K562 (cell line): ENCODE data around the gene NPC1. TPM values are rescaled to one million over a fixed set of nuclear protein-coding genes. Genes with fewer than 3 reads are reported as not detected.

ENCODE experiments used
- BRF1 ChIP-seq: IDR thresholded peaks from 3 replicates; pipeline ENCODE4 v1.6.1; 2011; ENCODE audit warnings: borderline replicate concordance, mild to moderate bottlenecking; ENCODE audit not compliant: insufficient read length; ENCODE audit errors: extremely low read depth
- ELF4 ChIP-seq: fragments of 450-650 bp; formaldehyde crosslinking; IDR thresholded peaks from 2 replicates; pipeline ENCODE4 v1.4.0; 2022; ENCODE audit warnings: missing genetic modification characterization
- GABPA ChIP-seq: fragments of 200-800 bp; sonication (Bioruptor generic); conservative IDR thresholded peaks from 2 replicates; pipeline ENCODE4 v1.6.1; 2016; ENCODE audit warnings: low read depth, missing genetic modification characterization, missing compliant biosample characterization
- GATA2 ChIP-seq: sonication (generic); formaldehyde crosslinking; IDR thresholded peaks from 2 replicates; pipeline ENCODE4 v1.4.0; 2020; ENCODE audit warnings: mild to moderate bottlenecking, missing genetic modification reagents
- GATAD2B ChIP-seq: fragments of 450-650 bp; IDR thresholded peaks from 2 replicates; pipeline ENCODE4 v1.6.1; 2017; ENCODE audit warnings: mild to moderate bottlenecking, borderline replicate concordance
- HCFC1 ChIP-seq: IDR thresholded peaks from 2 replicates; pipeline ENCODE4 v1.6.1; 2012; ENCODE audit warnings: low read depth, low read length, improper control_type of control experiment
- KAT7 ChIP-seq: sonication (generic); formaldehyde crosslinking; IDR thresholded peaks from 2 replicates; pipeline ENCODE4 v1.8.0; 2022; ENCODE audit warnings: missing genetic modification reagents, mild to moderate bottlenecking, borderline replicate concordance
- NFATC3 ChIP-seq: fragments of 450-650 bp; IDR thresholded peaks from 2 replicates; pipeline ENCODE4 v1.6.1; 2017; ENCODE audit warnings: mild to moderate bottlenecking
- NFIX ChIP-seq: fragments of 250-450 bp; sonication (Bioruptor Pico); IDR thresholded peaks from 2 replicates; pipeline ENCODE4 v1.4.0; 2020; ENCODE audit warnings: low read depth, mild to moderate bottlenecking, moderate library complexity
- POLR2B ChIP-seq: fragments of 450-650 bp; IDR thresholded peaks from 2 replicates; pipeline ENCODE4 v1.6.1; 2018; ENCODE audit warnings: low read depth; ENCODE audit not compliant: partially characterized antibody
- RAD51 ChIP-seq: fragments of 450-650 bp; IDR thresholded peaks from 2 replicates; pipeline ENCODE4 v1.7.1; 2016; ENCODE audit warnings: low read depth, mild to moderate bottlenecking, borderline replicate concordance
- YY1 ChIP-seq, 3 experiments: IDR thresholded peaks; 2 replicates each; pipeline ENCODE4 v1.6.1; 2011; ENCODE audit warnings: low read length in 2 of 3, mild to moderate bottlenecking in 2 of 3, moderate library complexity in 2 of 3, borderline replicate concordance in 1 of 3, control low read depth in 1 of 3, low read depth in 1 of 3; ENCODE audit not compliant: insufficient read depth in 3 of 3, insufficient replicate concordance in 2 of 3, control insufficient read depth in 1 of 3, insufficient read length in 1 of 3; ENCODE audit errors: extremely low read depth in 1 of 3
- ZBTB17 ChIP-seq: fragments of 450-650 bp; formaldehyde crosslinking; IDR thresholded peaks from 2 replicates; pipeline ENCODE4 v1.4.0; 2020; ENCODE audit warnings: mild to moderate bottlenecking
- ZNF316 ChIP-seq: fragments of 450-650 bp; IDR thresholded peaks from 2 replicates; pipeline ENCODE4 v1.6.1; 2016
- ZNF324 ChIP-seq: fragments of 250-450 bp; sonication (Bioruptor Pico); IDR thresholded peaks from 2 replicates; pipeline ENCODE4 v1.4.0; 2020; ENCODE audit warnings: mild to moderate bottlenecking
- polyA plus RNA-seq, 8 experiments: library from polyadenylated mRNA; depleted of rRNA in 4 of 8; stranded (reverse) in 5 of 8; unstranded in 3 of 8; fragments of >200 nt; fragmentation: Nextera tagmentation in 2 of 8; fragmentation: Illumina TruSeq in 1 of 8; extraction: Ambion mirVana in 2 of 8; extraction: Trizol in 1 of 8; gene quantifications; 2 replicates each; pipeline versions ENCODE4 v1.2.1 to v1.2.3, GENCODE V29; 2011 to 2014; ENCODE audit warnings: inconsistent platforms in 1 of 8, missing spikeins in 1 of 8
- total RNA-seq, 7 experiments: library from RNA; depleted of rRNA in 6 of 7; stranded (reverse); fragments of >200 nt in 6 of 7; fragmentation: Illumina TruSeq in 2 of 7; extraction: Trizol in 2 of 7; gene quantifications; 2 replicates each; pipeline versions ENCODE4 v1.2.1 to v1.2.3, GENCODE V29; 2011 to 2021; ENCODE audit warnings: low replicate concordance in 1 of 7
- TF ChIP-seq, protein P1 (sequence below), 2 experiments: fragments of 450-650 bp in 1 of 2; sonication (generic) in 1 of 2; formaldehyde crosslinking in 1 of 2; IDR thresholded peaks; 2 replicates each; pipeline versions ENCODE4 v1.7.1 to v1.9.0; 2016 to 2022; ENCODE audit warnings: inconsistent platforms in 1 of 2, mild to moderate bottlenecking in 1 of 2, missing genetic modification reagents in 1 of 2
- TF ChIP-seq, protein P2 (sequence below): sonication (generic); formaldehyde crosslinking; IDR thresholded peaks from 2 replicates; pipeline ENCODE4 v1.8.0; 2022; ENCODE audit warnings: missing genetic modification reagents, mild to moderate bottlenecking, moderate library complexity, borderline replicate concordance

Gene NPC1
- total and polyA plus RNA-seq, 9 of the 15 experiments (the other 6 are each of a cell fraction or from before 2014, with no cell fraction given) = 17.1 to 45.9 (median 27.6) TPM

GRCh38 chr18:23487738-23488570 is 98.4 kb downstream of the NPC1 start (continued):
- TF ChIP-seq, protein P1, sequence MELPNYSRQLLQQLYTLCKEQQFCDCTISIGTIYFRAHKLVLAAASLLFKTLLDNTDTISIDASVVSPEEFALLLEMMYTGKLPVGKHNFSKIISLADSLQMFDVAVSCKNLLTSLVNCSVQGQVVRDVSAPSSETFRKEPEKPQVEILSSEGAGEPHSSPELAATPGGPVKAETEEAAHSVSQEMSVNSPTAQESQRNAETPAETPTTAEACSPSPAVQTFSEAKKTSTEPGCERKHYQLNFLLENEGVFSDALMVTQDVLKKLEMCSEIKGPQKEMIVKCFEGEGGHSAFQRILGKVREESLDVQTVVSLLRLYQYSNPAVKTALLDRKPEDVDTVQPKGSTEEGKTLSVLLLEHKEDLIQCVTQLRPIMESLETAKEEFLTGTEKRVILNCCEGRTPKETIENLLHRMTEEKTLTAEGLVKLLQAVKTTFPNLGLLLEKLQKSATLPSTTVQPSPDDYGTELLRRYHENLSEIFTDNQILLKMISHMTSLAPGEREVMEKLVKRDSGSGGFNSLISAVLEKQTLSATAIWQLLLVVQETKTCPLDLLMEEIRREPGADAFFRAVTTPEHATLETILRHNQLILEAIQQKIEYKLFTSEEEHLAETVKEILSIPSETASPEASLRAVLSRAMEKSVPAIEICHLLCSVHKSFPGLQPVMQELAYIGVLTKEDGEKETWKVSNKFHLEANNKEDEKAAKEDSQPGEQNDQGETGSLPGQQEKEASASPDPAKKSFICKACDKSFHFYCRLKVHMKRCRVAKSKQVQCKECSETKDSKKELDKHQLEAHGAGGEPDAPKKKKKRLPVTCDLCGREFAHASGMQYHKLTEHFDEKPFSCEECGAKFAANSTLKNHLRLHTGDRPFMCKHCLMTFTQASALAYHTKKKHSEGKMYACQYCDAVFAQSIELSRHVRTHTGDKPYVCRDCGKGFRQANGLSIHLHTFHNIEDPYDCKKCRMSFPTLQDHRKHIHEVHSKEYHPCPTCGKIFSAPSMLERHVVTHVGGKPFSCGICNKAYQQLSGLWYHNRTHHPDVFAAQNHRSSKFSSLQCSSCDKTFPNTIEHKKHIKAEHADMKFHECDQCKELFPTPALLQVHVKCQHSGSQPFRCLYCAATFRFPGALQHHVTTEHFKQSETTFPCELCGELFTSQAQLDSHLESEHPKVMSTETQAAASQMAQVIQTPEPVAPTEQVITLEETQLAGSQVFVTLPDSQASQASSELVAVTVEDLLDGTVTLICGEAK (IDR thresholded peaks at IDR 0.05) = no peak
- TF ChIP-seq, protein P1 (CRISPR knock-in tag; IDR thresholded peaks at IDR 0.05) = no peak
- TF ChIP-seq POLR2B (peak; percentile 34), ZNF316 (peak; percentile 53; the same call in 1 of the 2 replicates), HCFC1 (peak; percentile 32; the same call in 1 of the 2 replicates), ZNF324 (no peak), NFIX (no peak), NFATC3 (peak; percentile 92), ELF4 (CRISPR knock-in tag) (peak; percentile 8; the same call in 1 of the 2 replicates), ZBTB17 (CRISPR knock-in tag) (no peak), GABPA (tag) (peak; percentile 33), KAT7 (CRISPR knock-in tag) (no peak), BRF1 (no peak), YY1 (IDR thresholded peaks at IDR 0.05; ENCODE audit: borderline replicate concordance in 1 of 3, control insufficient read depth in 1 of 3, extremely low read depth in 1 of 3, insufficient read depth in 3 of 3, insufficient read length in 1 of 3, insufficient replicate concordance in 2 of 3, low read depth in 1 of 3, low read length in 2 of 3) (peak in 1 of 3 experiments; percentile 13), RAD51 (no peak), GATAD2B (peak; percentile 42; the same call in 1 of the 2 replicates), GATA2 (peak; percentile 66)
- TF ChIP-seq, protein P2, sequence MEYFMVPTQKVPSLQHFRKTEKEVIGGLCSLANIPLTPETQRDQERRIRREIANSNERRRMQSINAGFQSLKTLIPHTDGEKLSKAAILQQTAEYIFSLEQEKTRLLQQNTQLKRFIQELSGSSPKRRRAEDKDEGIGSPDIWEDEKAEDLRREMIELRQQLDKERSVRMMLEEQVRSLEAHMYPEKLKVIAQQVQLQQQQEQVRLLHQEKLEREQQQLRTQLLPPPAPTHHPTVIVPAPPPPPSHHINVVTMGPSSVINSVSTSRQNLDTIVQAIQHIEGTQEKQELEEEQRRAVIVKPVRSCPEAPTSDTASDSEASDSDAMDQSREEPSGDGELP (CRISPR knock-in tag) = peak; percentile 24; the same call in 1 of the 2 replicates
